GM04504 (cell line): ENCODE results near the gene RRP1.
"Not testable (repeated sequence)": the region's sequence is repeated elsewhere in the genome, so short reads cannot be mapped to it uniquely, and the experiment has no call there.

Source experiments
- DNase-seq: peaks from one replicate; pipeline ENCODE4 v3.0.0-alpha.2; 2012; ENCODE audit warnings: low read depth

The RRP1 gene

GRCh38 chr21:43816611-43817071 is 27.3 kb downstream of the RRP1 start:
- DNase-seq, result no peak

DNA sequence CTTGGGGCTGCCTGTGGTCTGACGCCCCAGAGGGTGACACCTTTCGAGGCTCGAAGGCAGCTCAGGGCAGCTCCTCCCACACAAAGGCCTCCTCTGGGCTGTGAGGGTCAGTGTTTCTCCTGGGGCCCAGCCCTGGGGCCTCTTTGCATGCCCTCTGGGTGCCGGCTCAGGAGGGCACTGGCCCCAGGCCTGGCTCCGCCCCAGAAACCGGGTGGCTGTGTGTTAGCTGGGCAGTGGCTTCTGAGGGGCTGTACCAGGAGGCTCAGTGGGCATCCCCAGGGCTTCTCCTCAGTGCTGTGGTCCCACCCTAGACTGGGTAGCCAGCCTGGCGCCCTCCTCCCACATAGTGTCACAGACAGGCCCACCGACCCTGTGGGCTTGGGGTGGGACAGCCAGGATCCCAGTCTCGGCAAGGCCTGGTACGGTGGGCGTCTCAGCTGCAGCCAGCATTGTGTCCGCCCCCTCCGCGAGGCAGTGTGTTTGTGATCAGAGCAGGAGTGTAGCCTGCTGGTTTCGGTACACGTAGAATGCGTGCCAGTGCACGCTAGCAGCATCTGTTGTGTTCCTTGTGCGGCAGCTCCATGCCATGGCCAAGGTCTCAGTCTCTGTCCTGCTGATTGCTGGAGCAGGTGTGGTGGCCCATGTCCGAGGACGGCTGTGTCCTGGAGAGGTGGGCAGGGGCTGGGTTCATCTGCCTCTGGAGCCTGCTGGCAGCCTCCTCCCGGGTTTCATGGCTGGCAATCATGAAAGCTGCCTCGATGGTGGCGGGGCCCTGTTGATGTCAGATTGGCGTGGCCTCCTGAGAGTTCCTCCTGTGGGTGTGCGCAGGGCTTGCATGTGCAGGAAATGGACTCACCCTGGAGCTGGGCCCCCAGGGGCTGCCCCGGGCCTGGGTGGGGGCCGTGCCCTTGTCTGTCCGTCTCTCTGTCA is 28.0 kb downstream of the RRP1 start:
- no peak for DNase-seq

DNA sequence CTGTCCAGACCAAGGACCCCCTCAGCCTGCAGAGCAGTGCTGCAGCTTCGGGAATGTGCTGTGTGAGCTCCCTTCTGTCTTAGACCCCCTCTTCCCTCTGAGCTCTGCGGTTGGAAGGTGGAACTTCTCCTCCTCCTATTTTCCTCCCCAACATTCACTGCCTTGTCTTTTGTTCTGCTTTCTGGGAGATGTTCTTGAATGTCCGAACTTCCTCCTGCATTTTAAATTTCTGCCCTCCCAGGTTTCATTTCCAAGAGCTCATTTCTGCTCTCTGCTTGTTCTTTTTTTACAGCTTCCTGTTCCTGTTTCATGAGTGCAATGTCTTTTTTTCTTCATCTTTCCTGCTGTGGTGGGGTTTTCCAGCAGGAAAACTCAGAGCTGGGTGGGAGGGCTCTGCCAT is 29.3 kb downstream of the RRP1 start:
- DNase-seq, result no peak

- no peak for DNase-seq
These were observed 30.4 kb downstream of the RRP1 start for GRCh38 chr21:43819511-43820405.

DNA sequence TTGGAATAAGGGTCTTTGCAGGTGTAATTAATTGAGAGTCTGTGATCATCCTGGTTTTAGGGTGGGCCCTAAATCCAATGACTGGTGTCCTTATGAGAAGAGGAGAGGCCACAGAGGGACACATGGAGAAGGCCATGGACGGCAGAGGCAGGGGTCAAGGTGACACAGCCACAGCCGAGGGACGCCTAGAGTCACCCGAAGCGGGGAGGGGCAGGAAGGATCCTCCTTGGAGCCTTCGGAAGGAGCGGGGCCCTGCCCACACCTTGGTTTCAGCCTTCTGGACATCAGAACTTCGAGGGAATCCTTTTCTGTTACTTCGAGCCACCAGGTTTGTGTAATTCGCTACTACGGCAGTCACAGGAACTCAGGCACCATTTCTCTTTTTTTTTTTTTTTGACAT is 31.1 kb downstream of the RRP1 start:
- no peak for DNase-seq

DNA sequence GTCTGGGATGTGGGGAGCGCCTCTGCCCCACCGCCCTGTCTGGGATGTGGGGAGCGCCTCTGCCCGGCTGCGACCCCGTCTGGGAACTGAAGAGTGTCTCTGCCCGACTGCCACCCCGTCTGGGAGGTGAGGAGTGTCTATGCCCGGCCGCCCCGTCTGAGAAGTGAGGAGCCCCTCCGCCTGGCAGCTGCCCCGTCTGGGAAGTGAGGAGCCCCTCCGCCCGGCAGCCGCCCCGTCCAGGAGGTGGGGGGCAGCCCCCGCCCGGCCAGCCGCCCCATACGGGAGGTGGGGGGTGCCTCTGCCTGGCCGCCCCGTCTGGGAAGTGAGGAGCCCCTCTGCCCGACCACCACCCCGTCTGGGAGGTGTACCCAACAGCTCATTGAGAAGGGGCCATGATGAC is 32.8 kb downstream of the RRP1 start:
- DNase-seq, result not testable (repeated sequence)

DNA sequence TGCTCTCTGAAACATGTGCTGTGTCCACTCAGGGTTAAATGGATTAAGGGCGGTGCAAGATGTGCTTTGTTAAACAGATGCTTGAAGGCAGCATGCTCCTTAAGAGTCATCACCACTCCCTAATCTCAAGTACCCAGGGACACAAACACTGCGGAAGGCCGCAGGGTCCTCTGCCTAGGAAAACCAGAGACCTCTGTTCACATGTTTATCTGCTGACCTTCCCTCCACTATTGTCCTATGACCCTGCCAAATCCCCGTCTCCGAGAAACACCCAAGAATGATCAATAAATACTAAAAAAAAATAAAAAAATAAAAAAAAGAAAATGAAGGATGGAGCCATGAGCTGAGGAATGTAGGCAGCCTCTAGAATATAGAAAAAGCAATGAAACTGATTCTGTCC is 33.4 kb downstream of the RRP1 start:
- DNase-seq, result not testable (repeated sequence)

DNA sequence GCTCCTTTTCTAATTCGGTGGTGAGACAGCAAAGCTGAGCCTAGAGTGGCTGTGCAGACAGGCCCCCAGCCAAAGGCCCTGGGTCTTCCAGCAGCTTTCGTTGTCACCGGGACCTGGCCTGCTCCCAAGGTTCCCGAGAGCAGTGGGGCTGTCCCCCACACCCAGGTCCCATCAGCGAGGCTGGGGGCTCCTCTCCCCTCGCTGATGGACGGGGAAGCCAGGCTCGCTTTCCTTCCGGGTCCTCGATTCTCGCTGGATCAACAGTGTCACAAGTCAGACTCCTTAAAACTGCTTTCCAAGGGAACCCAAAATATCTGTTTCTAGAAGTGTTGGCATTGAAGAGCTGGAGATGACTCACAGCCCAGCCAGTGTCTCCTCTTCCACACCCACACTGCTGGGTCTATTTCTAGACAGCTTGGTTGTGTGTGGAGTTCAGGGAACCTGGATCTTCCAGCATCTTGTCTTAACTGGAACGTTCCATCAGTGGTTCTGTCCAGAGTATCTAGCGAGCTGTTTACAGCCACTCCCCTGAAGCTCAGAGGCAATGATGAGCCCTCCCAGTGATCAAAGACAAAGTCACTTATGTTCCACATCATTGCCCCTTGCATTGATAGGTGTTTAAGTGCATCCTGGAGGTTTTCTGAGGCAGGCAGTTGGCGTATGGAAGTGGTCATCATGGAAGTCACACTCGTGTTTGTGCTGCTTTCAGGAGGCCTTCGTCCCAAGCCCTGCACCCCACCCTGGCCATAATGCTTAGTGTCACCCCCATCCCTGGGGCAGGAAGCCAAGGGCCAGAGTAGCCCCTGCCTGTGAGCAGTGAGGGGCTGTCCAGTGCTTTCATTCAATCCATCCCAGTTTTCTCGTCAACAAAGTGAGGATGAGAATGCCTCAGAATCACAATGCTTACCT is 35.2 kb downstream of the RRP1 start:
- DNase-seq, result peak; percentile 18

DNA sequence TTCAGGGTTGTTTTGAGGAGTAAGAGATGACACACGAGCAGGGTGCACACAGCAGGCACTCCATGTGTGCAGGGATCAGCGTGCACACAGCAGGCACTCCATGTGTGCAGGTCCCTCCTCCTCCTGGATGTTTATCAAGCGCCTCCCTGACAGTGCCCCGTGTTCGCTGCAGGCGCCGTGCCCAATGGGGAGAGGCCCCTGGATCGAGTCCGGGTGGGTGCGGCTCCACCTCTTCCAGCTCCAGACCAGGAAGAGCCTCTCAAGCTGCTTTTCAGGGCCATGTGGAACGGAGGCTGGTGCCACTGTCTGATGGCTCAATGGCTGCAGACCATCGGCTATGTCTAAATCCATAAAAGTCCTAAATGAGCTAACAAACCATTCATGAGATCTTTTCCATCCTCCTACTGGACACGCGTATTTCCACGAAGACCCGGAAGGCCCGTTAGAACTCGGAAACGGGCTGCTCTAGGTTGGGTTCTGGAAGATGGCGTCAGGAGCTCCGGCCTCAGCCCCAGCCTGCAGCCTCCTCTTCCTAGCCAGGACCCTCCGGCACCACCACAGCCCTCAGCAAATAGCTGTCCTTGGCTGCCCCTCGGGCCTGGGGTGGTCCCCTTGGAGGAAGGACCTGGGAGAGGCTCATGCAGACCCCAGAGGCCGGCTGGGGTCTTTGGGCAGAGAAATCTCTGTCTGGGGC is 36.0 kb downstream of the RRP1 start:
- no peak for DNase-seq

DNA sequence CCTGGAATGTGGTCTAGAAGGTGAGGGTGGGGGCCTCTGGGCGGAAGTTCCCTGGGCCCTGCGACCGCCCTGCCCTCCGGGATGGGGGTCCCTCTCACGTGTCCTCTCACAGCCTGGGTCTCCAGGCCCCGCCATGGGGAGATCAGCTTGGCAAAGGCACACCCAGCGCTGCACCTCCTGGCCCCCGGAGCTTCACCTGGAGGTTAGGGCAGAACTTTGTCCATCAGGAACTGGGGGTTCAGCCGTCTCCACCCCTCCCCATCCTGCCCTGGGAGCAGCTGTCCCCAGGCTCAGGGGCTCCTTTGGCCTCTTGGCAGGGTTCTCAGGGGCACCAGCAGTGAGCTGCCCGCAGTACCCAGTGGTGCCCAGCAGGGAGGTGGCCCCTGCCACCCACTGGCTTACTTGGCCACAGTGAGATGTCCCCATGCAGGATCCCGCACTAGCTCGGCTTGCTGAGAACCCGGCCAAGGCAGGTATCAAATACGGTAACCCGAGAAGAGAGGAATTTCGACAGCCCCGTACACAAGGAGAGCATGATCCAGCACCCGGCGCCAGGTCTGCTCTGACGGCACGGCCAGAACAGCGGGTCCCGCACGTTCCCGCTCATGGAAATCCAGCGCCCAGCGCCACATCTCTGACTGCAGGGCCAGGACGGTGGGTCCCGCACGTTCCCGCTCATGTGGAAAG is 36.7 kb downstream of the RRP1 start:
- no peak for DNase-seq

GRCh38 chr21:43826623-43826974 is 37.2 kb downstream of the RRP1 start:
- DNase-seq, result no peak

DNA sequence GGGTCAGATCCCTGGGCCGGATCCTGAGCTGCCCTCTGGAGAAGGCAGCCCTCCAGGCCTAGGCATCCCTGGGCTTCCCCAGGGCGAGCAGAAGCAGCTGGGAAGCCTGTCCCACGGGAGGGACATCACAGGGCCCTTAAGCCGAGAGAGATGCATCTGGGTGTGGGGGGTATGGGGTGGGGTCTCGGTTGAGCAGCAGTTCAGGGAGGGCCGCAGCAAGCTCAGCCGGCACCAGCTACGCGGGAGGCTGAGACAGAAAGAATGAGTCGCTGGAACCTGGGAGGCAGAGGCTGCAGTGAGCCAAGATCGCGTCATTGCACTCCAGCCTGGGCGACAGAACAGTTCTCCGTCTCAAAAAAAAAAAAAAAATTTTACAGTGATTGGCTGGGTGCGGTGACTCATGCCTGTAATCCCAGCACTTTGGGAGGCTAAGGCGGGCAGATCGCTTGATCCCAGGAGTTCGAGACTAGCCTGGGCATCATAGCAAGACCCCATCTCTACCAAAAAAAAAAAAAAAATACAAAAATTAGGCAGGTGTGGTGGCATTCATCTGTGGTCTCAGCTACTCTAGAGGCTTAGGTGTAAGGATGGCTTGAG is 37.7 kb downstream of the RRP1 start:
- peak; percentile 38 for DNase-seq

DNA sequence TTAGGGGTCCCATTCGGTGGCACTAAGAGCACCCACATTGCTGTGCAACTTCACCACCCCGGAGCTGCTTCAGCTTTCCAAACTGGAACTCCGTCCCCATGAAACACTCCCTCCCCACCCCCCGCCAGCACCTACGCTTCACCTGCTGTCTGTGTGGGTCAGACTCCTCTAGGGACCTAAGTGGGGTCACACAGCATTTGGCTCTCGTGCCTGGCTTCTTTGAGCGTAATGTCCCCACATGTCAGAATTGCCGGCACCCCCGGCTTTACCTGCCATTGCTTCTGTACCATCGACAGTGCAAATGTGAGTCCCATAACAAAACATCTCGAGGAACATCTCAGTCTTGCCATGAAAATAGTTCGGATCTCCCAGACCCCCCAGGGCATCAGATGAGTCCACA is 39.8 kb downstream of the RRP1 start:
- no peak for DNase-seq

DNA sequence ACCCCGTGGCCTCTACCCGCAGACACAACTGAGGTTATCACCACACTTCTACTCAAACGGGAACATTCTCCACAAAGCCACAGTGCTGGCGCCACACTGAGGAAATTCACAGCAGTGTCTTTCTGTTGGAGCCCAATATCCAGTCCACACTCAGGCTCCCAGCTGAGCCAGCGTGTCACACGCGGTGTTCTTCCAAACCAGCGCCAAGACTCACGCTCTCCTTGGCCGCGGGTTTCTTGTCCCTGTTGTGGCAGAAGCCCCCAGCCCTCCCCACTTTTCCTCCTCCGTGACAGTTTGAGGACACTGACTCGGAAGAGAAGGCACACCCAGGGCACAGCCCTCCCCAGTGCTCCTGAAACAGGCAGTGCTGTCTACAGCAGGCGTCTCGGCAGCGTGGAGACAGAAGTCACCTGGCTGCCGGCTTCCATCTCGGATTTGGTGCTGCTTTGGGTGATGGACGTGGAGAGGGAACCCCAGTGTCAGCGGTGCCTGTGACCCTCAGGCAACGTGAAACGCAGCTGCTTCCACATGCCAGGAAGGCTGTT is 40.3 kb downstream of the RRP1 start:
- no peak for DNase-seq

DNA sequence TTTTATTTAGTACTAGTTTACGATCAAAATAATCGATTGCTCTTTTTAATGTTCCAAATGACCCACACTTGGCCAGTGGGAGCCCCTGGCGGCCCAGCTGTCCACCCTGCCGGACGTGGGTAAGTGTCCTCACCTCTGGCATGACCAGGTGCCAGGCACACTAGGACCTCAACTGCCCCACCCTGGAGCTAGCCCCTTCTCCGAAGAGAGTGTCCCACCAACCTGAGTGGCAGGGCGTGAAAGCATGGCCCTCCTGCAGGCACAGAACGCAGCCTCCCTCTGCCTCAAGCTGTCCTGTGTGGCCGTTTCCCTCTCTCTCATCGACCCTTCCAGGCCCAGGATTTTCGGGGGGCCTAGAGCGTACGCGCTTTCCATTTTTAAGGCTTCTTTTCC is 42.8 kb downstream of the RRP1 start:
- DNase-seq, result no peak

GRCh38 chr21:43832648-43833047 is 43.3 kb downstream of the RRP1 start:
- no peak for DNase-seq

DNA sequence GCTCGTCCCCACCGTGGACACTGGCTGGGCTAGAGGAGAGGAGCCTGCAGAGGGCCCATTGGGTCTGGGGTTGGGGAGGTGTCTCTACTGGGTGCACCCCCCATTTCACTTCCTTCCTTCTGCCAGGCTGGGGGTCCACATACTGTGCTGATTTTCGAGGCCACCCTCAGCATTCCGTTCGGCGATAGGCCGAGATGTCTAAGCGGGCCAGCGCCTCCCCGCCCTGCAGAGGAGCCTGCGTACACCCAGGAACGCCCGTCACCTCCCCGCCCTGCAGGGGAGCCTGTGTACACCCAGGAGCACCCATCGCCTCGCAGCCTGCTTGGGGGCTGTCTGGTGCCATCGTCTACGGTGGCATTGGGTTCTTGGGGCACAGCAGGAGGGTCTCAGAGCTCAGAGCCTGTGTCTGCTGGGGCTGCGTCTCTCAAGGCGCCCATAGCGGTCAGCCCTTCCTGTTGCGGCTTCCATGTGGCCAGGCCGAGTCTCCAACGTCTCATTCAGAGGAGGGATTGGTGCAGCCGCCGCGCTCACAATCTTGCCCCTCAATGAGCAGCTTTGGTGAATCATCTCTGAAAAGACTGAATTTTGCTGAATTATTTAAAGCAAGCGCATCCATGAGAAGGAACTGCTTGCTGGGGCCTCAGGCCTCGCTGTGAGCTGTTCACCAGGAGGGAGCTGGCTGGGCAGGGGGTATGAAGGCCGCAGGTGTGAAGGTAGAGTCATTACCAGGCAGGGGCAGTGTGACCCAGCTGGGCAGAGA is 44.9 kb downstream of the RRP1 start:
- DNase-seq, result no peak

GRCh38 chr21:43835050-43835449 is 45.7 kb downstream of the RRP1 start:
- no peak for DNase-seq

GRCh38 chr21:43835861-43836260 is 46.5 kb downstream of the RRP1 start:
- DNase-seq, result no peak
